K562 (cell line): ENCODE data around the gene SFMBT2. TPM values are rescaled to one million over a fixed set of nuclear protein-coding genes. Genes with fewer than 3 reads are reported as not detected.
A peak's percentile ranks its signal among the peaks of the same experiment; 100 is the strongest.

Source experiments
- ATAC-seq: fragments of 200-7000 bp; cut with Tn5 transposase; 3 replicates; pipeline ENCODE4 v1.9.1; 2020; ENCODE audit warnings: moderate library complexity
- BruUV-seq: library from RNA; stranded (reverse); fragments of 400-500 nt; replicated peaks from 2 replicates; lab custom pipeline; 2021; lab: Mats Ljungman, UMichigan
- CTCF ChIA-PET: fragments of 300-600 bp; formaldehyde crosslinking; extraction: SDS; loops from one replicate; lab custom pipeline; 2021; ENCODE audit warnings: low intra/inter-chr PET ratio; lab: Yijun Ruan, JAX
- POLR2A ChIA-PET: fragments of 300-600, 350-650 bp; sonication (Branson Sonifier 250); formaldehyde crosslinking; extraction: SDS; loops from one replicate; lab custom pipeline; 2021; ENCODE audit warnings: antibody characterized with exemption, inconsistent platforms; lab: Yijun Ruan, JAX
- DNase-seq, 4 experiments: peaks; one replicate each; pipeline versions ENCODE4 v3.0.0 to v3.0.0-alpha.2; 2011 to 2018; ENCODE audit warnings: low spot score in 3 of 4, mixed read lengths in 3 of 4; ENCODE audit errors: extremely low read depth in 1 of 4
- FAIRE-seq: peaks from 2 replicates; lab custom pipeline; 2011; peaks lifted over from hg19 to GRCh38; lab: Jason Lieb, UNC
- H2AFZ ChIP-seq: 2 replicates; pipeline ENCODE4 v1.6.0; 2011; ENCODE audit warnings: low read depth, low read length, control low read depth, inconsistent platforms
- H3K27ac ChIP-seq: fragments of 200-600 bp; 3 replicates; pipeline ENCODE4 v1.8.0; 2011; ENCODE audit warnings: low read depth, mild to moderate bottlenecking, control low read depth, inconsistent platforms, low read length, moderate library complexity, mixed read lengths; ENCODE audit errors: extremely low read depth
- H3K27me3 ChIP-seq, 2 experiments: fragments of 300-600 bp in 1 of 2; 2 replicates in 1 of 2; 3 replicates in 1 of 2; pipeline versions ENCODE4 v1.6.0 to v1.8.0; 2011; ENCODE audit warnings: inconsistent platforms in 2 of 2, low read length in 2 of 2, mild to moderate bottlenecking in 1 of 2, mixed read lengths in 1 of 2, moderate library complexity in 1 of 2; ENCODE audit not compliant: control insufficient read depth in 2 of 2, insufficient read depth in 2 of 2
- H3K36me3 ChIP-seq: fragments of 300-600 bp; 3 replicates; pipeline ENCODE4 v1.8.0; 2011; ENCODE audit warnings: mild to moderate bottlenecking, low read length, inconsistent platforms; ENCODE audit not compliant: control insufficient read depth, insufficient read depth
- H3K4me1 ChIP-seq, 2 experiments: fragments of 200-600 bp in 1 of 2; replicated peaks in 1 of 2; 2 replicates in 1 of 2; 3 replicates in 1 of 2; pipeline versions ENCODE4 v1.5.1 to v1.8.0; 2011; ENCODE audit warnings: inconsistent platforms in 2 of 2, low read length in 2 of 2, mild to moderate bottlenecking in 1 of 2, mixed read lengths in 1 of 2, moderate library complexity in 1 of 2; ENCODE audit not compliant: control insufficient read depth in 2 of 2, insufficient read depth in 2 of 2
- H3K4me2 ChIP-seq: 2 replicates; pipeline ENCODE4 v1.6.1; 2011; ENCODE audit warnings: low read length, control low read depth, inconsistent platforms, mixed read lengths; ENCODE audit not compliant: insufficient read depth
- H3K4me3 ChIP-seq: fragments of 200-600 bp; sonication (generic), shearing (Covaris generic); 2 replicates; pipeline ENCODE4 v1.5.1; 2016; ENCODE audit warnings: control low read depth, inconsistent platforms
- H3K79me2 ChIP-seq: fragments of 200-600 bp; 3 replicates; pipeline ENCODE4 v1.8.0; 2011; ENCODE audit warnings: low read length, inconsistent platforms; ENCODE audit not compliant: control insufficient read depth, insufficient read depth
- H3K9ac ChIP-seq, 2 experiments: 2 replicates each; pipeline versions ENCODE4 v1.6.0 to v1.6.1; 2011; ENCODE audit warnings: low read depth in 2 of 2, low read length in 2 of 2, control low read depth in 1 of 2, inconsistent platforms in 1 of 2, mild to moderate bottlenecking in 1 of 2, mixed read lengths in 1 of 2; ENCODE audit not compliant: insufficient read depth in 1 of 2
- H3K9me1 ChIP-seq: one replicate; pipeline ENCODE4 v1.6.0; 2011; ENCODE audit warnings: inconsistent platforms, mild to moderate bottlenecking, low read length, moderate library complexity; ENCODE audit not compliant: control insufficient read depth, insufficient read depth
- H3K9me3 ChIP-seq: replicated peaks from 2 replicates; pipeline ENCODE4 v1.5.1; 2011; ENCODE audit warnings: low read depth, low read length, inconsistent platforms; ENCODE audit not compliant: control insufficient read depth, insufficient read depth
- H4K20me1 ChIP-seq: replicated peaks from 2 replicates; pipeline ENCODE4 v1.6.1; 2011; ENCODE audit warnings: low read length, inconsistent platforms, mixed read lengths; ENCODE audit not compliant: control insufficient read depth, insufficient read depth
- RAD21 ChIP-seq, 2 experiments: fragments of 250-450 bp in 1 of 2; fragments of 450-650 bp in 1 of 2; sonication (Bioruptor Pico) in 1 of 2; formaldehyde crosslinking in 1 of 2; IDR thresholded peaks in 1 of 2; conservative IDR thresholded peaks in 1 of 2; 2 replicates each; pipeline versions ENCODE4 v1.4.0 to v1.8.0; 2020 to 2022; ENCODE audit warnings: mild to moderate bottlenecking in 2 of 2, moderate library complexity in 1 of 2
- ZKSCAN8 ChIP-seq: fragments of 200-800 bp; sonication (Bioruptor generic); IDR thresholded peaks from 2 replicates; pipeline ENCODE4 v1.6.1; 2016; ENCODE audit warnings: missing genetic modification characterization, missing compliant biosample characterization
- WGBS: fragments of 100-300 bp; shearing (Covaris generic); methylation state at CpG from one replicate; pipeline ENCODE4 v1.1.6; 2016; ENCODE audit warnings: low coverage, mixed read lengths; ENCODE audit not compliant: insufficient coverage; ENCODE audit errors: missing lambda C conversion rate; 5-methylcytosine and 5-hydroxymethylcytosine counted together
- in situ Hi-C: fragments of 300-500 bp; cut with MboI; formaldehyde crosslinking; loops from 4 replicates; pipeline ENCODE4 v1.15.0; 2018; ENCODE audit warnings: inconsistent platforms, mixed read lengths
- intact Hi-C: fragments of 100-400 bp; cut with micrococcal nuclease; formaldehyde crosslinking; loops from 2 replicates; pipeline ENCODE4 v1.14.2; 2022
- polyA plus RNA-seq, 8 experiments: library from polyadenylated mRNA; depleted of rRNA in 4 of 8; stranded (reverse) in 5 of 8; unstranded in 3 of 8; fragments of >200 nt; fragmentation: Nextera tagmentation in 2 of 8; fragmentation: Illumina TruSeq in 1 of 8; extraction: Ambion mirVana in 2 of 8; extraction: Trizol in 1 of 8; gene quantifications; 2 replicates each; pipeline versions ENCODE4 v1.2.1 to v1.2.3, GENCODE V29; 2011 to 2014; ENCODE audit warnings: inconsistent platforms in 1 of 8, missing spikeins in 1 of 8
- total RNA-seq, 7 experiments: library from RNA; depleted of rRNA in 6 of 7; stranded (reverse); fragments of >200 nt in 6 of 7; fragmentation: Illumina TruSeq in 2 of 7; extraction: Trizol in 2 of 7; gene quantifications; 2 replicates each; pipeline versions ENCODE4 v1.2.1 to v1.2.3, GENCODE V29; 2011 to 2021; ENCODE audit warnings: low replicate concordance in 1 of 7
- TF ChIP-seq, protein P1 (sequence below), 3 experiments: IDR thresholded peaks in 2 of 3; conservative IDR thresholded peaks in 1 of 3; 2 replicates each; pipeline ENCODE4 v1.5.1; 2011 to 2012; ENCODE audit warnings: low read length in 3 of 3, mild to moderate bottlenecking in 3 of 3, control low read depth in 2 of 3, improper control_type of control experiment in 1 of 3, inconsistent platforms in 1 of 3, low read depth in 1 of 3, mixed read lengths in 1 of 3, moderate library complexity in 1 of 3; ENCODE audit not compliant: insufficient read depth in 2 of 3

Gene SFMBT2
- total and polyA plus RNA-seq, 9 of the 15 experiments (the other 6 are each of a cell fraction or from before 2014, with no cell fraction given), result 1.2 to 13.6 (median 7.6) TPM

DNA sequence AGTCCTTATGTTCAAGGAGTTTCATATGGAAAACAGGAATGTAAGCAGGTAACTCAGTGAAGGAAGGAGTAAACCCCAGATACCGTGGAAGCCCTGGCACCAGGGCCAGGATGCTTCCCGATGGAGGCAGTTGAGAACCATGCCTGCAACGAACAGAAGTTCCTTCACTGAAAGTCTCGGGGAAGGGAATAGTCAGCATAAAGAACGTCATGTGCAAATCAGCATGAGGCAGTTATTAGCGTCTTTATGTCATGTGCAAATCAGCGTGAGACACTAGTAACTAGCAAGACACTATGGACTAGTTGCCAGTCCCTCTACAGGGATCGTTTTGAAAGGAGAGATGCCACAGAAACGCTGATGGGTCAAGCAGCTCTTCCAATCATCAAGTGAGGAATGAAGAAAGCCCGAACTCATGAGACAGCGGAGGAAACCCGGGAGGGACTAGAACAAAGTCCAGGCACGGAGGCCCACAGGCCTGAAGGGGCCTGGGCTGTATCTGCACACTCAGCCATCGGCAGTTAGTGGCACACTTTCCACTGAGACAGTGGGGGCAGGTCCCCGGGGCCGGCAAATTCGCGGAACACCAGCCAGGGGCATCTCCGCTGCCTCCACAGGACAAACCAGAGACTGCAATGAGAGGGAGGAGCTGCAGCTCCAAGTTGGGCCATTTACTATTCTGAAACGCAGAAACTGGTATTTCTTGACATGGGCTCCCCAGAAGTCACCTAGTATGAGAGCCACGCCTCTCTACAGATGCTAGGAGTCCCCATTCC is 109.6 kb downstream of the SFMBT2 start:
- H3K9me3 ChIP-seq, result no peaks in the 10 kb centered on the region
- 49% methylated on average over 20 of the region's 21 CpGs for WGBS
- H3K4me3 ChIP-seq, result no peak overlapping the region
- peaks cover 4% of the 10 kb centered on the region for H4K20me1 ChIP-seq
- H3K4me2 ChIP-seq, result no peak overlapping the region
- in situ Hi-C loops, result no loop called here
- no peak overlapping the region for H3K27ac ChIP-seq
- no peaks in the 10 kb centered on the region for H3K9me1 ChIP-seq
- ChIA-PET CTCF (no interaction called here), POLR2A (interaction anchor here (0.7 kb wide), 1 partner anchor 23 kb away, joined by 3 read pairs; no protein-coding TSS in a partner anchor)
- peaks cover 6 to 7% of the 10 kb centered on the region in 2 experiments; a peak in 2 of 5 replicates for H3K4me1 ChIP-seq
- ATAC-seq (peak; percentile 94), FAIRE-seq (peak; percentile 35), DNase-seq (peak; percentile 29 to 51 (median 38))
- intact Hi-C loops, result no loop called here
- no TSS peak for BruUV-seq
- TF ChIP-seq RAD21 (CRISPR knock-in tag; conservative IDR thresholded peaks at IDR 0.05 in 1 of 2, IDR thresholded peaks at IDR 0.05 in 1 of 2), result peak in 1 of 2 experiments; percentile 20; a peak in 1 of 4 replicates
- no peak for TF ChIP-seq ZKSCAN8
- TF ChIP-seq, protein P1, sequence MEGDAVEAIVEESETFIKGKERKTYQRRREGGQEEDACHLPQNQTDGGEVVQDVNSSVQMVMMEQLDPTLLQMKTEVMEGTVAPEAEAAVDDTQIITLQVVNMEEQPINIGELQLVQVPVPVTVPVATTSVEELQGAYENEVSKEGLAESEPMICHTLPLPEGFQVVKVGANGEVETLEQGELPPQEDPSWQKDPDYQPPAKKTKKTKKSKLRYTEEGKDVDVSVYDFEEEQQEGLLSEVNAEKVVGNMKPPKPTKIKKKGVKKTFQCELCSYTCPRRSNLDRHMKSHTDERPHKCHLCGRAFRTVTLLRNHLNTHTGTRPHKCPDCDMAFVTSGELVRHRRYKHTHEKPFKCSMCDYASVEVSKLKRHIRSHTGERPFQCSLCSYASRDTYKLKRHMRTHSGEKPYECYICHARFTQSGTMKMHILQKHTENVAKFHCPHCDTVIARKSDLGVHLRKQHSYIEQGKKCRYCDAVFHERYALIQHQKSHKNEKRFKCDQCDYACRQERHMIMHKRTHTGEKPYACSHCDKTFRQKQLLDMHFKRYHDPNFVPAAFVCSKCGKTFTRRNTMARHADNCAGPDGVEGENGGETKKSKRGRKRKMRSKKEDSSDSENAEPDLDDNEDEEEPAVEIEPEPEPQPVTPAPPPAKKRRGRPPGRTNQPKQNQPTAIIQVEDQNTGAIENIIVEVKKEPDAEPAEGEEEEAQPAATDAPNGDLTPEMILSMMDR (IDR thresholded peaks at IDR 0.05 in 2 of 3, conservative IDR thresholded peaks at IDR 0.05 in 1 of 3; ENCODE audit: insufficient read depth in 2 of 3, low read depth in 1 of 3, low read length in 3 of 3), result peak; percentile 44 to 52 (median 51)
- H3K36me3 ChIP-seq, result peaks cover 2% of the 10 kb centered on the region; the same call in 1 of the 3 replicates
- H2AFZ ChIP-seq, result no peak overlapping the region
- H3K27me3 ChIP-seq, result no peaks in the 10 kb centered on the region
- H3K9ac ChIP-seq, result no peak overlapping the region
- peaks cover 76% of the 10 kb centered on the region for H3K79me2 ChIP-seq
